B cell (primary cell): ENCODE results near the gene CEP44. TPM values are rescaled to one million over a fixed set of nuclear protein-coding genes. Genes with fewer than 3 reads are reported as not detected.
"Not testable (repeated sequence)": the region's sequence is repeated elsewhere in the genome, so short reads cannot be mapped to it uniquely, and the experiment has no call there.

Experiments
- ATAC-seq: fragments of 200-7000 bp; cut with Tn5 transposase; one replicate; pipeline ENCODE4 v1.10.0; 2021; ENCODE audit warnings: low read depth, mild to moderate bottlenecking, moderate number of reproducible peaks, moderate library complexity
- CTCF ChIA-PET: fragments of 350-600 bp; sonication (Branson Sonifier 250); formaldehyde crosslinking; loops from one replicate; lab custom pipeline; 2021; ENCODE audit warnings: antibody characterized with exemption, inconsistent platforms; lab: Charles Lee
- POLR2A ChIA-PET: fragments of 350-600 bp; sonication (Branson Sonifier 250); formaldehyde crosslinking; loops from one replicate; lab custom pipeline; 2021; ENCODE audit warnings: antibody characterized with exemption; lab: Charles Lee
- DNase-seq: peaks from one replicate; pipeline ENCODE4 v3.0.0; 2013
- H2AFZ ChIP-seq: 2 replicates; pipeline ENCODE4 v1.6.1; 2012; ENCODE audit warnings: mild to moderate bottlenecking, low read depth, low read length; ENCODE audit not compliant: insufficient read depth, poor library complexity, severe bottlenecking
- H3K27ac ChIP-seq, 2 donors: 1 replicate in 1 of 2; 2 replicates in 1 of 2; pipeline ENCODE4 v1.5.1; 2012 to 2013; ENCODE audit warnings: low read length in 2 of 2, mild to moderate bottlenecking in 2 of 2, moderate library complexity in 1 of 2
- H3K27me3 ChIP-seq, 4 experiments: fragments of 200-600 bp in 1 of 4; sonication (generic) in 1 of 4; replicated peaks in 1 of 4; 1 replicate in 2 of 4; 2 replicates in 2 of 4; pipeline versions ENCODE4 v1.6.1 to v1.7.0; 2013 to 2016; ENCODE audit warnings: low read length in 3 of 4, mild to moderate bottlenecking in 2 of 4, mixed read lengths in 1 of 4, moderate library complexity in 1 of 4; ENCODE audit not compliant: insufficient read depth in 4 of 4, control insufficient read depth in 3 of 4; ENCODE audit errors: control extremely low read depth in 1 of 4
- H3K36me3 ChIP-seq, 2 experiments: replicated peaks in 1 of 2; 1 replicate in 1 of 2; 2 replicates in 1 of 2; pipeline versions ENCODE4 v1.6.1 to v1.7.1; 2013; ENCODE audit warnings: low read length in 1 of 2; ENCODE audit not compliant: insufficient read depth in 2 of 2, control insufficient read depth in 1 of 2; ENCODE audit errors: control extremely low read depth in 1 of 2, extremely low read depth in 1 of 2
- H3K4me1 ChIP-seq, 2 donors: fragments of 200-600 bp in 1 of 2; sonication (generic) in 1 of 2; 1 replicate in 1 of 2; 2 replicates in 1 of 2; pipeline versions ENCODE4 v1.5.1 to v1.6.1; 2013 to 2017; ENCODE audit warnings: low read length in 2 of 2; ENCODE audit not compliant: control insufficient read depth in 2 of 2, insufficient read depth in 2 of 2
- H3K4me2 ChIP-seq: replicated peaks from 2 replicates; pipeline ENCODE3; 2012; ENCODE audit warnings: mild to moderate bottlenecking, low read depth, low read length; ENCODE audit not compliant: poor library complexity, severe bottlenecking
- H3K4me3 ChIP-seq, 5 experiments: fragments of 200-600 bp in 1 of 5; sonication (generic) in 1 of 5; 1 replicate in 3 of 5; 2 replicates in 2 of 5; pipeline versions ENCODE4 v1.5.1 to v1.7.0; 2011 to 2016; ENCODE audit warnings: low read length in 4 of 5, mild to moderate bottlenecking in 4 of 5, low read depth in 2 of 5, control low read depth in 1 of 5, moderate library complexity in 1 of 5; ENCODE audit not compliant: insufficient read depth in 1 of 5; ENCODE audit errors: control extremely low read depth in 1 of 5, extremely low read depth in 1 of 5
- H3K79me2 ChIP-seq: fragments of 200-600 bp; sonication (generic); one replicate; pipeline ENCODE4 v1.6.0; 2016; ENCODE audit warnings: low read length; ENCODE audit not compliant: control insufficient read depth, insufficient read depth
- H3K9ac ChIP-seq: fragments of 200-600 bp; sonication (generic); 2 replicates; pipeline ENCODE4 v1.6.1; 2017; ENCODE audit warnings: mild to moderate bottlenecking, low read length, moderate library complexity
- H3K9me3 ChIP-seq, 3 donors: one replicate each; pipeline versions ENCODE4 v1.6.1 to v1.7.1; 2013; ENCODE audit warnings: low read length in 2 of 3; ENCODE audit not compliant: control insufficient read depth in 2 of 3, insufficient read depth in 1 of 3; ENCODE audit errors: control extremely low read depth in 1 of 3
- H4K20me1 ChIP-seq: 2 replicates; pipeline ENCODE4 v1.6.0; 2012; ENCODE audit warnings: mild to moderate bottlenecking, low read length; ENCODE audit not compliant: insufficient read depth, control insufficient read depth, poor library complexity, severe bottlenecking
- H3K27ac Mint-ChIP-seq: one replicate; pipeline ENCODE4 v1.8.0; 2021; ENCODE audit warnings: mixed read lengths
- H3K27me3 Mint-ChIP-seq: one replicate; pipeline ENCODE4 v1.8.0; 2021; ENCODE audit warnings: mixed read lengths
- H3K4me1 Mint-ChIP-seq: one replicate; pipeline ENCODE4 v1.8.0; 2021; ENCODE audit warnings: mixed read lengths
- H3K4me3 Mint-ChIP-seq: one replicate; pipeline ENCODE4 v1.8.0; 2021; ENCODE audit warnings: mixed read lengths
- H3K9me3 Mint-ChIP-seq: one replicate; pipeline ENCODE4 v1.8.0; 2022; ENCODE audit warnings: mixed read lengths; ENCODE audit not compliant: insufficient read depth
- EZH2 ChIP-seq: IDR thresholded peaks from 2 replicates; pipeline ENCODE4 v1.6.1; 2012; ENCODE audit warnings: borderline replicate concordance, low read depth, mild to moderate bottlenecking, moderate library complexity, low read length; ENCODE audit not compliant: insufficient read depth, poor library complexity, severe bottlenecking
- WGBS: methylation state at CpG from one replicate; pipeline ENCODE4 v1.1.5; 2013; ENCODE audit warnings: missing lambda C conversion rate; ENCODE audit not compliant: insufficient coverage; 5-methylcytosine and 5-hydroxymethylcytosine counted together
- intact Hi-C: fragments of 100-400 bp; cut with micrococcal nuclease; formaldehyde crosslinking; loops from one replicate; pipeline ENCODE4 v1.10.0; 2022
- polyA plus RNA-seq: library from polyadenylated mRNA; depleted of rRNA; stranded (reverse); fragments of >200 nt; gene quantifications from 2 replicates; pipeline ENCODE4 v1.2.3, GENCODE V29; 2012
- total RNA-seq, 2 donors: library from RNA; stranded (reverse); fragments of 120-200 nt in 1 of 2; gene quantifications; 1 replicate in 1 of 2; 2 replicates in 1 of 2; pipeline versions ENCODE4 v1.2.3 to v1.2.4, GENCODE V29; 2013 to 2022
- TF ChIP-seq, protein P1 (sequence below): fragments of 200-600 bp; IDR thresholded peaks from one replicate; pipeline ENCODE4 v1.8.0; 2022; ENCODE audit warnings: antibody characterized with exemption, mild to moderate bottlenecking

The CEP44 gene
- total and polyA plus RNA-seq, 2 donors (not counting 1 experiment from before 2014, with no cell fraction given): 3.5 to 25.2 TPM

DNA sequence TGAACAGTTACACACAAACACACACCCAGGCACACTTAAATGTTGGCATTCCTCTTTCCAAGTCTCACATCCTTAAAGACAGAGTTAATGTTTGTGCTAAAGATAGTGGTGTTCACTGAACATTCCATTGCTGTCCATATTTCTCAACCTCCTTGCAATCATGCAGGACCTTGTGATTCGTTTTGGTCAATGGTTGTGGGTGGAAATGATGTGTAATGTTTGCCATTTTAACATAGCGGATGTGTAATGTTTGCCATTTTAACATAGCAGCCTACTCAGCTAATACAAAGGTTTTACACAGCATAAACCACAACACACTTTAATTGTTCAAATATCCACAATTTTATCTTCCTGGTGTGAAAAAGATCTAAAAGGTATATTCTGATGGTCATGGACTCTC, 93.9 kb downstream of the CEP44 start:
- intact Hi-C loops: no loop called here
- CTCF ChIA-PET: no interaction called here
- no peak for TF ChIP-seq EZH2
- TF ChIP-seq, protein P1, sequence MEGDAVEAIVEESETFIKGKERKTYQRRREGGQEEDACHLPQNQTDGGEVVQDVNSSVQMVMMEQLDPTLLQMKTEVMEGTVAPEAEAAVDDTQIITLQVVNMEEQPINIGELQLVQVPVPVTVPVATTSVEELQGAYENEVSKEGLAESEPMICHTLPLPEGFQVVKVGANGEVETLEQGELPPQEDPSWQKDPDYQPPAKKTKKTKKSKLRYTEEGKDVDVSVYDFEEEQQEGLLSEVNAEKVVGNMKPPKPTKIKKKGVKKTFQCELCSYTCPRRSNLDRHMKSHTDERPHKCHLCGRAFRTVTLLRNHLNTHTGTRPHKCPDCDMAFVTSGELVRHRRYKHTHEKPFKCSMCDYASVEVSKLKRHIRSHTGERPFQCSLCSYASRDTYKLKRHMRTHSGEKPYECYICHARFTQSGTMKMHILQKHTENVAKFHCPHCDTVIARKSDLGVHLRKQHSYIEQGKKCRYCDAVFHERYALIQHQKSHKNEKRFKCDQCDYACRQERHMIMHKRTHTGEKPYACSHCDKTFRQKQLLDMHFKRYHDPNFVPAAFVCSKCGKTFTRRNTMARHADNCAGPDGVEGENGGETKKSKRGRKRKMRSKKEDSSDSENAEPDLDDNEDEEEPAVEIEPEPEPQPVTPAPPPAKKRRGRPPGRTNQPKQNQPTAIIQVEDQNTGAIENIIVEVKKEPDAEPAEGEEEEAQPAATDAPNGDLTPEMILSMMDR: no peak
- Histone ChIP-seq H3K9me3 (no peaks in the 10 kb centered on the region), H3K4me2 (no peak overlapping the region), H3K79me2 (no peaks in the 10 kb centered on the region), H3K27ac (no peak overlapping the region), H3K27me3 (no peaks in the 10 kb centered on the region), H2AFZ (no peak overlapping the region), H4K20me1 (no peaks in the 10 kb centered on the region), H3K36me3 (no peaks in the 10 kb centered on the region), H3K9ac (no peak overlapping the region), H3K4me3 (no peak overlapping the region), H3K4me1 (no peaks in the 10 kb centered on the region)
- peaks cover 16% of the 10 kb centered on the region for H3K27me3 Mint-ChIP-seq
- no peak for ATAC-seq
- H3K27ac Mint-ChIP-seq: no peak overlapping the region
- no peaks in the 10 kb centered on the region for H3K4me1 Mint-ChIP-seq
- no CpG with 5 or more reads among the region's 2 CpGs for WGBS
- H3K9me3 Mint-ChIP-seq: no peaks in the 10 kb centered on the region
- DNase-seq: no peak
- no peak overlapping the region for H3K4me3 Mint-ChIP-seq
- POLR2A ChIA-PET: no interaction called here

DNA sequence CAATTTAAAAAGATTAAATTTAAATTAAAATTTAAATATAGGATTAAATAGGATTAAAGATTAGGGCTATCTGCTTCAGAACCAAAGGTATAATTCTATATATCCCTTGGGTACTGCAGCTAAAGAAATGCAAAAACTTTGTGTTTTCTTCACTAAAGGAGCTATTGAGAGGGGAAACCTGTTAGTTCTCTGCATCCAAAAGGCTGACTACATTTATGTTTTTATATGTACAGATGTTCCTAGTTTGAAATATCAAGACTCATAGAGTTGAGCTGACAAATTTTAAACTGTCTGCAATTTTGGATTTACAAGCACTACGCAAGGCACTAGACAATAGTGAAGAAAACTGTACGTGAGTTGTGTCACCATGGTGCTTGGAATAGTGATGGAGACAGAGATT, 95.2 kb downstream of the CEP44 start:
- H3K79me2 ChIP-seq: no peaks in the 10 kb centered on the region
- no peaks in the 10 kb centered on the region for H3K36me3 ChIP-seq
- no peak overlapping the region for H3K4me3 ChIP-seq
- no peak overlapping the region for H3K4me2 ChIP-seq
- WGBS: 100% methylated on average over 2 of the region's 2 CpGs
- peaks cover 16% of the 10 kb centered on the region for H3K27me3 Mint-ChIP-seq
- H3K4me3 Mint-ChIP-seq: no peak overlapping the region
- ChIA-PET CTCF (no interaction called here), POLR2A (no interaction called here)
- ATAC-seq (no peak), DNase-seq (no peak)
- H3K9ac ChIP-seq: no peak overlapping the region
- H3K27ac Mint-ChIP-seq: no peak overlapping the region
- H3K4me1 ChIP-seq: no peaks in the 10 kb centered on the region
- no peaks in the 10 kb centered on the region for H3K9me3 ChIP-seq
- TF ChIP-seq EZH2: no peak
- TF ChIP-seq, protein P1: no peak
- intact Hi-C loops: no loop called here
- H2AFZ ChIP-seq: no peak overlapping the region
- H3K4me1 Mint-ChIP-seq: no peaks in the 10 kb centered on the region
- no peak overlapping the region for H3K27ac ChIP-seq
- H4K20me1 ChIP-seq: no peaks in the 10 kb centered on the region
- H3K27me3 ChIP-seq: no peaks in the 10 kb centered on the region
- H3K9me3 Mint-ChIP-seq: no peaks in the 10 kb centered on the region

DNA sequence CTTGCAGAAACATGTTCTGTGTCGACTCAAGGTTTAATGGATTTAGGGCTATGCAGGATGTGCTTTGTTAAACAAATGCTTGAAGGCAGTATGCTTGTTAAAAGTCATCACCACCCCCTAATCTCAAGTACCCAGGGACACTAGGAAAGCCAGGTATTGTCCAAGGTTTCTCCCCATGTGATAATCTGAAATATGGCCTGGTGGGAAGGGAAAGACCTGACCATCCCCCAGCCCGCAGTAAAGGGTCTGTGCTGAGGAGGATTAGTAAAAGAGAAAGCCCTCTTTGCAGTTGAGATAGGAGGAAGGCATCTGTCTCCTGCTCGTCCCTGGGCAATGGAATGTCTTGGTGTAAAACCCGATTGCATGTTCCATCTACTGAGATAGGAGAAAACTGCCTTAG, 96.5 kb downstream of the CEP44 start:
- H3K27ac ChIP-seq, H3K9me3 Mint-ChIP-seq, DNase-seq, H3K27ac Mint-ChIP-seq, H3K4me3 Mint-ChIP-seq, H2AFZ ChIP-seq, H3K4me2 ChIP-seq, CTCF ChIA-PET, H4K20me1 ChIP-seq, intact Hi-C loops, H3K4me1 ChIP-seq, H3K36me3 ChIP-seq, H3K9ac ChIP-seq, POLR2A ChIA-PET, H3K27me3 ChIP-seq, H3K79me2 ChIP-seq, H3K9me3 ChIP-seq, H3K4me3 ChIP-seq, H3K4me1 Mint-ChIP-seq, ATAC-seq: not testable (repeated sequence)
- peaks cover 16% of the 10 kb centered on the region for H3K27me3 Mint-ChIP-seq
- WGBS: 100% methylated on average over 1 of the region's 4 CpGs
